NCI-H2171 treated with DMSO at 0.1 percent for 48 hours (cell line): ENCODE measurements around the gene CFHR2.

Experiments used
- DNase-seq: peaks from one replicate; lab custom pipeline; 2025; lab: John Stamatoyannopoulos, UW

The CFHR2 gene

DNA sequence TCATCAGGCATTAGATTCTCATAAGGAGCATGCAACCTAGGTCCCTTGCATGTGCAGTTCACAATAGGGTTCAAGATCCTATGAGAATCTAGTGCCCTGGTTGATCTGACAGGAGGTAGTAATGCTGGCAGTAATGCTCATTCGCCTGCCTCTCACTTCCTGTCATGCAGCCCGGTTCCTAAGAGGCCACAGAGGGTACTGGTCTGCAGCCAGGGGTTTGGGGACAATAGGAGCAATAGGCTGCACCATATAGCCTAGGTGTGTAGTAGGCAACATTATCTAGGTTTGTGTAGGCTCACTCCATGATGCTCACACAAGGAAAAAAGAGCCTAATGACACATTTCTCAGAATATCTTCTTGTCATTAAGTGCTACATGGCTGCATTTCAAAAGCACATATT, 59.6 kb downstream of the CFHR2 start:
- DNase-seq = no peak

GRCh38 chr1:197008861-197009260, 65.3 kb downstream of the CFHR2 start:
- no peak for DNase-seq
